Activated T-cell treated with anti-CD3 and anti-CD28 coated beads for 48 hours (primary cell): ENCODE results near the gene GPD2.

Source experiments
- DNase-seq: peaks from one replicate; pipeline ENCODE4 v3.0.0-alpha.2; 2020; ENCODE audit warnings: low read depth

Gene GPD2

DNA sequence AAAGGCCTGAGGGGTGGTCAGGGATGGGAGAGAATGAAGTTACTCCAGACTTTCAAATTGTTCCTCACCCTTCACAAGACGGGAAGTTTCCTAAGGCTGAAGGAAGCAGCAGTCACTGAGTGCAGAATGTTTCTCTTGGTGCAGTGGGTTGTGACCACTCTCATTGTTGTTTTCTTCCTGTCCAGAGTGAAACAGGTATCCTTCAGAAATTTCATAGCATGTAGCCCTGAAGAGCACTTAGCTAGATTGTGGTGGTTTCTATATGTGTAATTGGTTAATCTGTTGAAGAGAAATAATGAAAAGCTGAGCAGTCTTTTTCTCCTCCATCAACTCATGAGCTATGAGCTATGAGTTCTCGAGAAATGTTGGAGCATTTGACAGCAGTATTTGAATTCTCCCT, 96.8 kb downstream of the GPD2 start:
- DNase-seq, result no peak

DNA sequence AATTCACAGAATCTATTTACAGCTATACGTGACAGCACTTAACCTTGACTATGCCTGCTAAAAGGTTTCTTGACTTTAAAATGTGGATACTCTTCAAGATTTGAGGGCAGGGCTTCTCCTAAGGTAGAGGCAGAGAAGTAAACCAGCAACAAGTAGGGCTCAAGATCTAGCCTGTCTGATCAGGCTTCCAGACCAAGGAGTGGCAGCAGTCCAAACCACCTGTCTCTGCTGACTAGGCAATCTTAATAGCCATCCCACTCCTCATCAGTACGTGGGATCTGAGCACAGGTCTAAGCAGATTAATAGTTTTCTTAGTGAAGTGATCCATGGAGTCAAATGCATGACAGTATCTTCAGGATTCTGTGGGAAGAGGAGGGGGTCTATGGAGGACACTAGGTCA, 100.4 kb downstream of the GPD2 start:
- DNase-seq, result no peak

DNA sequence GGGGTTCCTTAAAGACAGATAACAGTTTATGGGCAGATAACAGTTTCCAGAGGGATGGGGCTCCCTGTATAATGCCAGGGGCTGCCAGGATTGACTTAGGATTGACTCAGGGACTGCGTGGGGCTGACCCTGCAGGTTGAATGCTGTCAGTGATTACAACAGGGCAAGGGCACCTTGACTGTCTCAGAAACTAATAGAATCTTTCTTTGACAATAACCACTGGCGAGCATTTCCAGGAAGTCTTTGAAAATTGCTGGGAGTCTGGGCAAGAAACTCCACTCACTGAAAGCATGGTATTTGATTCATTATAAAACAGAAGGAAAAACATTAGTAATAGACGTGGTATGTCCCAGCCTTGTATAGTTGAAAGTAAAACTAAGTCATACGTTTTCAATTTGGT, 101.0 kb downstream of the GPD2 start:
- DNase-seq, result no peak

DNA sequence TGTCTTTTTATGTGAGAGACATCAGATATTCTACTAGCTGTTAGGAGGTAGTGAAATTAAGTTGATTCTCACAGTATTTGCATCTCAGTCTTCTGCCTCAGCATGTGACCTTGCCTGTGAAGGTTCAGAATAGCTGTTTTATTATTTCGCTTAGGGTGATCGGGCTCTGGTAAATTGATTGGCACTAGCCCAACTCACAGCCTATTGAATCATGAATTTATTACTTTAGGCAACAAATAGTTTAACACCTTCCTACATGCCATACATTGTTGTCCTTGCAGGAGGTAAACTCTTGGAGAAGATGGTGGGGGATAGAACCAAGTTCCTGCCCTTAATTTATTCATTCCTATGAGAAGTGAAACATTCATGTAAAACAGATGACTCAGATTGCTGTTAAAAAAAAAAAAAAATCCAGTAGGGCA, 101.9 kb downstream of the GPD2 start:
- no peak for DNase-seq

DNA sequence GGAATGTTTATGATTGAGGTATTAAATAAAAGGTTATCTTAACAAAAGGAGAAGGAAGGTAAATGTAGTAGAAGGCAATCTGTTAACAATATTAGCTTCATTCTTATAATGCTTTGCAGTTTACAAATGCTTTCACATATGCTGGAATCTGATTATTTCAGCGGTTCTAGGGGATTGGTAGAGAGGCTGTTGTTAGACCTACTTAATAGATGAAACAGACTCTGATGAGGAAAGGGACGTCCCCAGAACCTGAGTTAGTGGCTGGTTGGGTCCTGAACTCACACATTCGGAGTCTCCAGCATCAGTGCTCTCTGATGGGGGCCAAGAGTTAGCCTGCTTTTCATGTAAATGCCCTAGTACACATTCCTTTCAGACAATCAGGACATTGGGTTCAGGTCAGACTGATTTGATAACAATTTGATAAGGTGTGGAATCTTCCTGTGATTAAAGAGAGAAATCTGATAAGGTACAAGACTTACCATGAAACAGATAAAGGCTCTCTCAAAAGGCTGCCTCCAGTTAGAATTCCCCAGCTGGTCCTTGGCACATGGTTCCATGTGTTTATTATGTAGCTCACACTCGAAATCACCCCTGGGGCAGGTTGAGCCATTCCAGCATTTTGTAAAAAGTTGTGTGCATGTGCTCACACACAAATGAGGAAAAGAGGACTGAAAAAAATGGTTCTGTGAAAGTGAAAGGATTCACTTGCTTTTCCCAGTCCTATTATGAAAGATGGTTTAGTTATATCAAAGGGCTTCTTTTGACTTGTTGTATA, 103.1 kb downstream of the GPD2 start:
- no peak for DNase-seq

DNA sequence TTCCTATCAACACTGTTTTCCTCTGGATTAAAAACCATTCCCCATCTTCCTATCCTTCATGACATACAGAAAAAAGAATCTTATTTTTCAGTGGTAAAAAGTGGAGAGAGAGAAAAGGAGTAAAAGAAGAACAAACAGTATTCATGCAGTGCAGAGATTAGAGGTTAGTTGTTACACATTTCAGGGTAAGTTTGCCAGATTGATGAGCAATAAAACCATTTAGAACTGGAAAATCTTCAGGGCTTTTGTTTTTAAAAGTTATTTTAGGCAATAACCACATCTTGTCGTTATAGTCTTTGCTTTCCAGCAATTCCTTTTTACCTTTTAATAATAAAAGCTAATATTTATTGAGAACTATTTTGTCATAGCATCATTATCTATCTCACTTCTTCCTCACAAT, 104.5 kb downstream of the GPD2 start:
- no peak for DNase-seq

DNA sequence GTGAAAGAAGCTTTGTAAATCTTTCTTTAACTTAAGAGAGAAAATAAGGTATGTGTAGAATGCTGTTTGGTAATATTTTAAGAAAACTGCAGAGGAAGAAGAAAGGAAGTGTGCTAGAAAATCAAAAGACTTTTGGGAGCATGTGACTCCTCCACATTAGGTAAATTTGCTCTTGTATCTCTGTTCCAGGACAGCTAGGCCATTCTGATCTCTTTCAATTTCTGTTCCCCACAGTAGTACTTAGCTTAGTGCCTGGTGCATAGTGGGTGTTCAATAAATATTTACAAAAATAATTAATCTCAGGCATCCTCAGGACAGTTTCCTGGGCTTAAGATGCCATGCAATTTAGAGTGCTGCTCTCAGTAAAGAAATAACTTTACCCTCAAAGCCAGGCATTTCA, 105.0 kb downstream of the GPD2 start:
- DNase-seq, result no peak

DNA sequence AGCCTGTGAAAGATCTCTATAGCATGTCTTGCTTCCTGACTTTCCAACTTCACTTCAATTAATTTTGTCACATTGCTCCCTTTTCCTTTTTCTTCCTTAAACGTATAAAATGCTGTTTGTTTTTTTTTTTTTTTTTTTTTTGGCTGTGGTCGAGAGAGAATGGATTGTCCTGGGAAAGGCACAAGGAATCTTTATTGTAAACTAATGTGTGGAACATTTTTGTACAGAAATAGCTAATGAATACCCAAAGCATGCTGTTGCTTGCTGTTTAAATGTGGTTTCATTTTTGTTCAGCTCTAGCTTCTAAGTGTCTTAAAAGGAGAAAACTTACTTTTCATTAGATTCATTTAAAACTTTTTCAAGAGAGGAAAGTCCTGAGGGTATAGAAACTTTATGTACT, 105.5 kb downstream of the GPD2 start:
- no peak for DNase-seq

DNA sequence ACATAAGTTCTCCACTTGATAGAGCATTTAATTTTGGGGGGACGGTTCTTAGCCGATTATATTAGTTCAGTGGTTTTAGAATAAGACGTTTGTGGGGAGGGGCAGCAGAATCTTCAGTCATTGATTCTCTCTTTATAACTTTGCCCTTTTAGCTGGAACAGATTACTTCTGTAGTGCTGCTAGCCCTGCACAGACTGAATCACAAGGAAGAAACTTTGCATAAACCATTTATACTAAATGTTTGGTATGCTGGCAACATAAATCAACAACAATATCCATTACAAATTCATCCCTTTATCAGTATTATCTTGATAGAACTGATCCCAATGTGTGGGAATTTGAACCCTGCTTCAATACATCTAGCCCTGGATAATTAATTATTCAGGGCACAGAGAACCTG, 112.2 kb downstream of the GPD2 start:
- no peak for DNase-seq

DNA sequence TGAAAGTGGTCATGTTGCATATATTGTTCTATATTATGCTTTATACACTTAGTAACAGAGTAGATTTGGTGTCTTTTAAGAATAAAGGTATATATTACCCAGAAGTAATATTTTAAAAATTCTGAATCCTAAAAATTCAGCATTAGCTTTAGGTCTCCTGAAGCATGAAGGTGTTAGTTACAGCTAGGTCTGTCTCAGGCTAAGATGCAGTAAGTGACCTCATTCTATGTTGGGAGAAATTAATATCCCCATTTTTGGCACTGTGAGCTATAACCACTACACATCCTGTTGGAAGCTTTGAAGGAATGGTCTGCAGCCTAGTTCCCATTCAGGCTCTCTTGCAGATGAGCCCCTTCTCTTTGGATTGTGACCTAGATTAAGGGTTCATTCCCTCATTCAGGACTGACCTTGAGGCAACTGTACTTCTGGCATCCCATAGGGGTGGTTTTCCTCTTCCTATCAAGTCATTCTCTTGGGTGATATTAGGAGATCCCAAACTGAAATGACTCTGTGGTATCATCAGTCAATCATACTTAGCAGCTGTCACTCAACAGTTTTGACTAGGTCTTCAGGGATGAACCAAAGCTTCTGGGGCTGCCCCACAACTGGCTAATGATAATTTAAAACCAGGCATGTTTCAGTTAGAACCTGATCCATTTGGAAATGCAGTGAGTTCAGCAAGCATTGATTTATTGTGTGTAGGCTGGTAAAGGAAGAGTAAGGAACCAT, 117.7 kb downstream of the GPD2 start:
- no peak for DNase-seq

DNA sequence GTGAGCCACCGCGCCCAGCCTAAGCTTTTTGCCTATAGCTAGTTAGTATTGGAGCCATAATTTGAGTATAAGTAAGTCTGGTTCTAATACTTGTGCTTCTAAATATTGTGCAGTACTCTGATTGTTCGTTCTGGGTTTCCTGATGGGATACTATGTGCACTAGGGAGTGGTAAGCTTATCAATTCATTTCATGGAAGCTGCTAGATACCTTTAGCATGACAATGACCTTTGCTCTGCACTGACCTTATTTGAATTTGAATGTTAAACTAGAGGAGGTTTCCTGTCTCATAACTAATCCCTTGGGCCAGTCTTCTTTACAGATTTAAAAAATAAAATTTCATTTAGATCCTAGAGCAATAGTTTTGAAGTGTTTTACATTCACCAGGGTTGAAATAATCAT, 125.1 kb downstream of the GPD2 start:
- no peak for DNase-seq

DNA sequence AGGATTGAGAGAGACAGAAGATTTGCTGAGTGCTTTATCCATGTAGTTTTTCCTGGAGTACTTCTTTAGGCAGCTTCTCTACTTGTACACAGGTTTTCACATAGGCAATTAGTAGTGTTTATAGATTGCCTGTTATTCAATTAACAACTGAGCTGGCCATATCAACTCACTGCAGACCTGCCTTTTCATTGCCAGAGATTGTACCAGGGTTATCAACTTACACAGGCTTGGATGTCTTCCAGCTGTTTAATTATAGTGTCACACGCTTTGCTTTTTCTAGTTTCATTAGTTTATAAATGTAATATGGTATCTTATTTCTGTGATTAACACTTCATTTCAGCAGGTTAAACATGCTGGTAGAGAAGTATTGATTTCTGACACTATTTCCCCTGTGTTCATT, 125.9 kb downstream of the GPD2 start:
- no peak for DNase-seq

DNA sequence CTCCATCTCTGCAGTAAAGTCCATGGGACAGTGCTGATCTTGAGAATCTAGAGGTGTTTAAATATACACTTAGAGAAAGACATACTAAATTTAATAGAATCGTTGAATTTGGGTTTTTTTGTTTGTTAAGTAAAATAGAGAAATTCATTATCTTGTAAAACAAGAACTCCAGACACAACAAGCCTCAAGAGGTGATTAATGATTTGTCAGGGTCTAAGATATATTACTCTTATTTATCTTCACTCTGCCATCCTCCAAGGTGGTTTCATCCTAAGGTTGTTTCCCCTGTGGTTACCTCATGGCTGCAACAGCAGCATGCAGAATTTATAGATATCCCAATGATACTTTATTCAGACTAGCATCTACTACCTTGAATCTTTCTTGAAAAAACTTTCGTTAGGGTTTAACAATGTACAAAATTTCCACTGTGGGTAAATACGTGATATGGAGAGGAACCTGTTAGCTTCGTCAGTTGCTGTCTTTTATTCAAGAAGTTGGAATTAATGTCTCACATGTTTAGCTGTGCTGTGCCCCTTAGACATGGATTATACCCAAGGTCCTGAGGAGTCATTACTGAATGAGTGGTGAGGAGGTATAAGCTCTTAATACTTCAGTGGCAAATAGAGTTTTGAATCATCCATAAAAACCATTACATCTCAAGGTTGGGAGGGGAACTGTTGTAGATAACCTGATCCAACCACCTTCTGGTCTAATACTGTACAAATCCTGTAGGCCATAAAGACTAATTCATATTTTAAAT, 128.0 kb downstream of the GPD2 start:
- no peak for DNase-seq

DNA sequence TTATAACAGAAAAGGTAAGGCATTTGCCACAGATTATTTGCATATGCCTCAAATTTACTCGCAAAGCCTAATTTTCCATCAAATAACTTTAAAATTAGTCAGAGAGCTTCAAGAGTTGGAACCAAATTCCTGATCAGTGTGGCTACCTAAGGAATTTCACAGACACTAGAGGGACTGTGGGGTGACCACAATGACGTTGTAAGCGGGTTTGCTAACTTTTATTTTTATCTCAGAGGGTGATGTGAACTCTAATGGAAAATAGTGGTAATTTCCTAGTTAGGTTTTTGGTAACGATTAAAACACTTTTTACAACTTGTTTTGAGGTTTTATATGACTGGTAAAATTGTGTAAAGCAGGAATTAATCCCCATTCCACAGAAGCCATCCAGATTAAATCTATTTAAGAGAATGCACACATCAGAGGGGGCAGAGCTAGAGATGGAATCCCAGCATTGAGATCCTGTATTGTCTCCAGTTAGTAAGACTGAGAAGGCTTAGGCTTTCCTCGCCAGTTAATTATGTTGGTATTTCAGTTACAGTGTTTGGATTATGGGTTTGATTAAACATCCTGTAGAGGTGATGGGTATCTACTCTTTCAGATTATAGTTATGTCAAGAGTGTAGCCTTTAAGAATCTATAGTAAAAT, 129.0 kb downstream of the GPD2 start:
- DNase-seq, result no peak

DNA sequence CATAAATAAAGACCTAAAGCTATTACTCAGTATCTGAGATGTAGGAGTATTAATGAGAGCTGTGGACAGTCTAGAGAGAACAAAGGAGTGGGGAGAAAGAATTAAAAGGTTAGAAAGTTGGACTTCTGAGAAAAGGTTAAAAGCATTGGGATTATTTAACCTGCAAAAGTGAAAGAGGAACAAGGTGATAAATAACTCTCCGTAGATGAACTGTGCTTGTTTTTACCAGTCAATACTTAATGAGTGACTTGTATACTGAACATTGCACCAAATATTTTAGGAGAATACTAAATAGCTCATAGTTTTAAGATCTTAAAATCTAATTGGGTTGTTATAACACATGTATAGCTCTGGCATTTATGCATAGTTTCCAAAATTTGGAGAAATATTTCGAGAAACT, 137.5 kb downstream of the GPD2 start:
- no peak for DNase-seq

DNA sequence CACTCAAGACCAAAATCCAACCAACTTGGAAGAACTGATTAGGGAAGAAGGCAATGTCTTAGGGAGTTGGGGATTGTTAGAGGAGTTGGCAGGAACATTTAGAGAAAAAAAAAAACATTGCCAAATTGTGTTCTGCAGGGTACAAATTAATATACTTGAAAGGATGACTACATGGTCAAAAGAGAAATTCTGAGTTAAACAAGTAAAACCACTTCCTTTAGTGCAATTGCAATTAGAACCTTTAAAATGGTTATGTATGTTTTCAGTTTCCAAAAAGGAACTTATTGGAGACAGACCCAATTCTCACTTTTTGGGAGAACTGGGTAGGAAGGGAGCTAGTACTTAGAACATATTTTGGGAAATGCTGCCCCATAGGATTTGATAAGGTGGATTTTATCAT, 137.9 kb downstream of the GPD2 start:
- no peak for DNase-seq

DNA sequence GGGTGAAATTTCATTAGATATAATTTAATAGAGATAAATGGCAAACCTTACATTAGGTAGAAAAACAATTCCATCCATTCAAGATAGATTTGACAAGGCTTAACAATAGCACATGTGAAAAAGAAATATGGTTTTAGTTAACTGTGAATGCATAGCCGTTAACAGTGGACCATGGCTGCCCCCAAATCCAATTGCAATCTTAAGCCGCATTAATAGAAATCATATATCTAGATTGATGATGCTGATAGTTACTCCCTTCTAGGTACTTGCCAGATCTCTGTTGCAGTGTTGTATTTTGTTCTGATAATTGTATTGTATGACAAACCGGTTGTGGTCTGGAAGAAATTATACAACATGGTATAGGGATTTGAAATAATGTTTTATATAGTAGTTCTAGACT, 139.8 kb downstream of the GPD2 start:
- no peak for DNase-seq

DNA sequence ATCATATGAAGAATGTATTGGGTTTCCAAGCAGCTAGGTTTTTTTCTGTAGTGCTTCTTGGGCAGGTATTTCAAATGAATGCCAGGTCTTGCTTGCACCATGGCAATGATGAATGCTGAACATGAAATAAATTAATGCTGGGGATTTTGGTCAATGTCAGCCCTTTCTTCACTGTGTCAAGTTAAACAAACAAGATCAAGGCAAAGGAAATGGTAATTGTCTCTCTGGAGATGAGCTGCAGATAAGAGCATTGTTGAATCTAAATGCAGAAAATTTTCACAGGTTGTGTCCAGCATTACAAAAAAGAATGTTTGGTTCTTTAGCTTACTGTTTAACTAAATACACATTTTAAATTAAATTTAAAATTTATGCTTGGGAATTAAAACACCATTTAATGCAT, 144.3 kb downstream of the GPD2 start:
- no peak for DNase-seq

DNA sequence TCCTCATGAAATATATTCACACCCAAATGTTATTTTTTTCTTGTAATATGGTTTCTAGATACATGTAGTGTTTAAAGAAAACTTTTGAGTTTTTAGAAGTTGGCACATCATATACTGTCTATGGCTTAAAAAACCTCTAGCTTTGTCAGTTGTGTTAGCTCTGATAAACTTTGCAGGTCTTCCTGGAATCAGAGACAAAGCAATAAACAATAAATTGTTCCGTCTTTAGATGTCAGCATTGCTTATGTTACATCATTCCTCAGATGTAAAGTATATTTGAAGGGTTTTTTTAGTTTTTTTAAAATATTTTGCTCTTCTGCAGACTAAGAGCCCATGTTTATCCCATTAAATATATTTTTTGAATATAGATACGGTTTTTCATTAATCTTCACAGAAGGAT, 145.1 kb downstream of the GPD2 start:
- no peak for DNase-seq

DNA sequence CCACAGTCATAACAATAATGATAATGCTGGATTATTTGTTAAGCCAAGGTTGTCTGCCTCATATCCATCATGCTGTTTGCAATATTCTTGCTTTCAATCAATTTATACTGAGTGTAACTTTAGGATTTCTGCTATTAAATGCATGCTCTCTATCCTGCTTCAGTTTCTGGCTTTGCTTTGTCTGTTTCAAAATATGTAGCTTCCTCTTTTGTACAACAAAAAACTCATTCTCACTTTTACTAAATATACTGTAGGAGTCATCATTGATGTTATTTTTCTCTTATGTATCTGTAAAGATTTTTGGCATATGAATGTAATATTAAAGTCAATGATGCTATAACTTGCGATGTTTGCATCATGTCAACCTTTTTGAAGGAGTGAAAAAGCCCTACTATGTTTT, 149.3 kb downstream of the GPD2 start:
- no peak for DNase-seq

DNA sequence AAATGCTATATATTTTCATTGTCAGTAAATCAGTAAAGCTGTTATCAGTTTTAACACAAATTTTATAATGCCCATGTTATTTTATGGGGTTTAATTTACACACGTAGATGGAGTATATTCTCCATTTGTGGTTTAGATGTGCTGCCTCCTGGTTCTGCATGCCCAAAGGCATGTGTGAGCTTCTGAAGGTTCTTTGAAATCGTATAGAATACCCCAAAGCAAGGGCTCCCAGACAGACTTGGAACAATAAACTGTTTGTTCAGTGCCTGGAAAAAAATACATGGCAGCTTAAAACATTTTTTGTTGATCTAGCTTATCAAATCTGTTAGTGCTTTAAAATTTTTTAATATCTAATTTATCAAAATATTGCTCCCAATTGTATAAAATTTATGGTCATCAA, 150.4 kb downstream of the GPD2 start:
- DNase-seq, result no peak

DNA sequence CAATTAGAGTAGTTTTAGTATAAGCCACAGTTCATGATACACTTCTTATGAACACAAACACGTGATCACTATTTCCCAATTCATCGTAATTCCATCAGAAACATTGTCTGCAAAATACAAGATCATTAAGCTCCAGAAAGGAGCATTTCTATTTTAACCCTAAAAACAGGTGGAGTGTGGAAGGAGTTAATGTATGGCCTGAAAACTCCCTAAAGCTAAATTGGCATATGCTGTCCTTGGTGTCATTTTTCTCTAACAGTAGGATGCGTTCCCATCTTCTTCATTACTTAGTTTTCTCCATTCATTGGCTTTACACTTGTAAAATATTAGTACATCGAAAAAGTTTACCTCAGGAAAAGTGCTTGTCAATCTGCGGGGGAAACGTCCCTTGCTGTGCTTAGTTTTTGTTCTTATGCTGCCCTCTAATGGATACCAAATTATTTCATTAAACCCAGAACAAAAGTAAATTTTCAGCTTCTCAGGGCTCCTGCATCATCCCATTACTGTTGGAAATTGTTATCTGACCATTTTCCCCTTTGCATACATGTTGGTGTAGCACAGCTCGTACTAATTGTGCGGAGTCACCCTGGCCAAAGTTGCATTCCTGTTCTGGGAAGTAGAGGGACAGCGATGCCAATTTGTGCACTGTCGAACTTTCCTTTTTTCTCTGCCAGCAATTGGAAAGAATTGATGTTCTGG, 153.4 kb downstream of the GPD2 start:
- DNase-seq, result no peak
